ENCODE measurements around the gene AFF3.
A peak's percentile ranks its signal among the peaks of the same experiment; 100 is the strongest.
"Not testable (repeated sequence)": the region's sequence is repeated elsewhere in the genome, so short reads cannot be mapped to it uniquely, and the experiment has no call there.

The AFF3 gene

DNA sequence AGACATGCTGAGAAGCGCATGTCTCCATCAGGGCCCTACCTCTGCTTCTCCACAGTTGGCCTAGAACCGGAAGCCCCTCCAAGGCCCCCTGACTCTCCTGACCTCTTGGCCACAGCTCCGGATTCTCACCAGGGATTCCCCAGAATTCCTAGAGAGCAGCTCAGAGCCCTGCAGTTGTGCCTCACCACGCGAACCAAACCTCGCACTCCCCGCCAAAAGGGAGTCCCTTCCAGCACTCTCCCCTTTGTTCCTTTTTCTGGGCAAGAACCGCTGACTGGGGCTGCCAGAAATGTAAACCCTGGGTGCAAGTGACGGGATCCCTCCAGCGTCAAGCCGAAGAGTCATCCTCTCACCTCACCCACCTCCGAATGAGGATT, 36.7 kb downstream of the AFF3 start:
- DNase-seq: no peak

DNA sequence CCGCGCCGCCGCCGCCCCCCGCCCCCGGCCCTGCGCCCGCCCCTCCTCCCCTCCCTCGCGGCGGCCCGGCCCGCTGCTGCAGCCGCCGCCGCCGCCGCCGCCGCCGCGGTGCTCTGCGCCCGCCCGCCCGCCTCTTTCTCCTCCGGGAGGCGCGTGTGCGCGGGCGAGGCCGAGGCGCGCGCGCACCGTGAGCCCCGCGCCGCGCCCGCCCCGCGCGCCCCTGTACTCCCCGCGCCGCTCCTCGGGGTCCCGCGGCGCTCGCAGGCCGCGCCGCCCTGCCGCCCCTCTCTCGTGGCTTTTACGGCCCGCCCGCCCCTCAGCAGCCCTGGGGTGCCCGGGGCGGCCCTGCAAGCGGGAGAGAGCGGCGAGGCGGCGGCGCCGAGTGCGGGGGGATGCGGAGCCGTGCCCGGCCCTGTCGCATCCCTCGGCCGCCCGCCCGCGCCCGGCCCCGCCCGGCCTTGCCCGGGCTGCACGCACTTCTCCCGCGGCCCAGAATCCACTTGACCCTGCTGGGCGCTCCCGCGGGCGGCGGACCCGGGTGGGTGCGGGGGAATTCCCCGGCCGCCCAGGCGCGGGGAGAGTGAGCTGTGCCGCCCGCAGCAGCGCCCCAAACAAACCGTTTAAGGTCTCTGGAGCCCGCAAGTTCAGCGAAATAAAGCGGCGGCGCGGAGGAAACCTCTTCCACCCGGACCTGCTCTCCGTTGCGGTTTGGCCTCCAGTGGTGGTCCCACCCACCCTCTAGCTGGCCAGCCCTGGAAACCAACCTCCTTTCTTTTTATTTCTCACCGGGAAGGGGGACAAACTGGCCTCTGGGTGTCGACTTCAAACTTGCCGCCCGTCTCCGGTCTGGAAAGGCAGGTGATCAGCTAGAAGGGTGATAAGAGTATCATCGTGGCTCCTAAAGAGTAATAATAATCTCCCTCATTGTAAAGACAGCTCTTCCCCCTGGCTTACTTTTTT, 37.4 kb downstream of the AFF3 start:
- DNase-seq: peak; percentile 40

DNA sequence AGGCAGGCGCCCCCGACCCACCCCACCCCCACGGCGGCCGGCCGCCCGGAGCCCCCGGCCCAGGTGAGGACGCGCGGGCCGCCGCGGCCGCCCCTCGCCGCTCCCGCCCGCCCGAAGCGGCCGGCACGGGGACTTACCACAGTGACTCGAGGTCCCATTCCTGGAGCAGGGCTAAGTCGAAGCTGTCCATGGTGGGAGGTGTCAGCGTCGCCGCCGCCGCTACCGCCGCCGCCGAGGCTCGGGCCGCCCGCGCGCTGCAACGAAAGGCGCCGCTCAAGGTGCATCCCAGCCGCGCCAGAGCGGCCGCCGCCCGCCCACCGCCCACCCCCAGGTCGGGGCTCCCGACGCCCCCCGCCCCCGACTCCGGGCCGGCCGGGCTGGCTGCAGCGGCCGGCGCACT, 38.1 kb downstream of the AFF3 start:
- DNase-seq: not testable (repeated sequence)

DNA sequence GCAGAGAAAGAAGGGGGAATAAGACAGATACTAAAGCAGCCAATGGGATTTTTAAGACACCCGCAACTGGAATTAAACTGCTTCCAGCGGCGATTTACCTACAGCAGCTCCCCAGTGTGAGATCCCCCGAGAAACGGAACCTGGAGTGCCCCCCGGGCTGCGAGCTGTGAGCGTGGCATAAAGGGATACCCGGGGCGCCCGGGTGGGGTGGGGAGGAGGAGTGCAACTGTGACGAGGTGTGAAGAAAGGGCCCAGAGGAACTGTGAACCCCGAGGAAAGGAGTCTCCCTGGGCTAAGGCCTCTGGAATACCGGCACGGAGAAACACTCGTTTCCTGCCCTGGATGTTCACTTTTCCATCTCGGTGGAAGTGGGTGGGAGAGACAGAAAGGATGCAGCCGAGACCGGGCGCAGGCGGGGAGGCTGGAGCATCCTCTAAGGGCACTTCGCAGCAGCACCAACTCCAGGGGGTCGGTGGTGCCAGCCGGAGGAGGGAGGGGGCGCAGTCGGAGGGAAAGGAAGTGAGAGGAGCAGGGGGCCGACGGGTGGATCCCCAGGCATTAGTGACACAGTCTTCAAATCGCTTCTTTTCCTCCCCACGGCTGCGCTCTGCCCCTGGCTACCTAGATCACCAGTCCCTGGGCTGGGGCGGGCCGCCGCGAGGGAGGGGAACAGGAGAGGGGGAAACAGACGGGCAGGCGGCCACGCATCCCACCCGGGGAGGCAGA, 38.7 kb downstream of the AFF3 start:
- DNase-seq: not testable (repeated sequence)

DNA sequence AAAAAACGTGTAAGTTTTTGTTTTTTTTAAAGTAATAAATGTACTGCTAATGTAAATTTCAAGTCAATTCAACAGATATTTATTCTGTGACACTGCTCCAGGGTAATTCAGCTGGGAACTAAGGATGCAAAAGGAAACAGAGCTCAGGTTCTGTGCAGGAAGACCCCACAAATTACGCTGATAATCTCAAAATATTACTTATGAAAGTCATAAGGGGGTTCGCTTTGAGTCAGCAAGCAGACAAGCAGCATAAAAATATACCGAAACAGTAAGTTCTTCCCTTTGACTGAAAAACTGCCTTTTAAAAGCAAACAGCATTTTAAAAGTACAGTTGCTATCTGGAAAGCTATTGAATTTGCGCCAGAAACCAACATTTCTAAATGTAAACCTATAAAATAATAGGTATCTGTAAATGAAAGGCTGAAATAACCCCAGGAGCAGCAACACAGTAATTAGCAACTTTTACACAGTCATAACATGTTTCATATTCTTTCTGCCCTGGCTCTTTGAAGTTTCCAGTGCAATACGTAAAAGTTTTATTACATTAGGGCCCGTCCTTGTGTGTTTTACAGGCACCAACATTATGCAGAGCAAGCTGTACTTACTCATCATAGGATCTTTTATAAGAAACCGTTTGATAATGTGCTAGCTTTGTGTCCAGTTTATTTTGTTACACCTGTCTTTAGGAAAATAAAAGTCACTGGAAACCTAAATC, 39.8 kb downstream of the AFF3 start:
- DNase-seq: not testable (repeated sequence)

DNA sequence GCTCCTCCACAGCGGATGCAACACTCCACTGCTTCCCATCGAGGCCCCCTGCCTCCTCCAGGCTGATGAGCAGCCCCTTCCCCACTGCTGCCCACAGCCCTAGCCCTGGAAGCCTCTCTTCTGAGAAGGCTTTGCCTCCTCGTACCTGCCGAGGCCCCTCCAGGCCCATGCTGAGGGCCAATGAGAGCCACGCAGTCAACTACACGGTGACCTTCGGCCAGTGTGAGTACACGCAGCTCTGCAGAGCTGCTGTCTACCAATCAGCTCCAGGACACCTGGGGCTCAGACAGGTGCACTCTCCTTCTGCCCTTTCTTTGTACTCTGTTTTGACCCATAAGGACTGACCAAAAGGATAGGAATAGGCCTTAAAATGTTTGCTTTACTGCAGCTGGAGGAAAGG, 43.5 kb downstream of the AFF3 start:
- not testable (repeated sequence) for DNase-seq

DNA sequence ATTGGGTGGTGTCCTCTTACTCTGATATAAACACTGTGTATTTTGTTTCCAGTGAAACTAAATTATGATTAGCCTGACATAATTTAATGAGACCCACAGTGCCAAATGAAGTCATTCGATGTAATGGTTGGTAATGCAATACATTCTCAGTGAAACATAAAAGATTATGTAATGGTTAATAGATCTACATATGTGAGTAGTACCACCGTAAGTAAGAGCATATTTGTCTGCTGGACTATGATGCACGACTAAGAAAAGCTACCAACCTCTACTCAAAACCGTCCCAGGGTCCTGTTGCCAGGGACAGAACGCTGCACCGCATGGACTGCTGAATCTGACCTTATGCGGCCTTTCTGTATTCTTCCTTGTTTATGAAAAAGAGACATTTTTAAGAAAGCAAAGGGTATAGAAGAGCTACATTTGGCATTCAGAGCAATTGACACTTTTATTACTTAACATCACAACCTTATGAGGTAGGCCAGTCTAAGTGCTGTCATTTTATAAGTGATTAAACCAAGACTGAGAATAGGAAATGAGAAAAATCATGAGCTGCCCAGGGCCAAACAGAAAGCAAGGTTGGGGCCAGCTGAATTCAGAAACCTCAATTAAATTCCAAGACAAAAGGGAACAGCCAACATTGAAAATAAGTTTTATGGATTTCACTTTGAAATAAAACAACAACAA, 44.6 kb downstream of the AFF3 start:
- not testable (repeated sequence) for DNase-seq

DNA sequence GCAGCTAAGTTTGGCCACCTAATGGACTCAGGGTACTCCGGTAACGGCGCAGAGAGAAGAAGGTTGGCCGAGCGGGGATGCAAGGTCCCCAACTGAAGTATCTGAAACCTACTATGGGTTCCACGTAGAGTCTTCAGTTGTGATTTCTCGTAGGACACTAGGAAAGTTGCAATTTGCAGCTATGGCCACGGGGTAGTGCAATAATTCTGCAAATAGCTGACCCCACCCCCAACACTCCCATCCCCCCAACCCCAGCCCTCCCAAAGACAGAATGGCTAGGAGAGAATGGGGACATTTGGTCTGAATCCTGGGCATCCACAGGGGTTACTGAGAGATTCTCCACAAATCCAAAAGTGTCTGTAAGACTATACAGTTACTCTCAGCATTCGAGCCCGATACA, 46.5 kb downstream of the AFF3 start:
- DNase-seq: not testable (repeated sequence)

DNA sequence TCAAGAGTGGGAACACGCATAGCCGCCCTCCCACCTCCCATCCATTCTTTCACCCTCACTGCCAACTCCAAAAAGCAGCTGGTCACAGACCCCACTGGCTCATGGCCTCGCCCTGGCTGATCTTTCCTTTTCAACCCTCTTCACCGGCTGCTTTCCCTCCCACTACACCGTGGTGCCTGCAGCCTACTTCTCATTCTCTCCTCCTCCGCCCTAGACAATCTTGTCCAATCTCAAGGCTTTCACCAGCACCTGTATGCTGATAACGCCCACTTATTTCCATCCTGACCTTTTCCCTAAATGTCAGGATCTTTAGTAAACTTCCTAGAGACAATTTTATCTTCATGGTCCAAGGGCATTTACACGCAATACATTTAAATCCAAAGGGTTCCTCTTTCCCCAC, 50.6 kb downstream of the AFF3 start:
- not testable (repeated sequence) for DNase-seq

DNA sequence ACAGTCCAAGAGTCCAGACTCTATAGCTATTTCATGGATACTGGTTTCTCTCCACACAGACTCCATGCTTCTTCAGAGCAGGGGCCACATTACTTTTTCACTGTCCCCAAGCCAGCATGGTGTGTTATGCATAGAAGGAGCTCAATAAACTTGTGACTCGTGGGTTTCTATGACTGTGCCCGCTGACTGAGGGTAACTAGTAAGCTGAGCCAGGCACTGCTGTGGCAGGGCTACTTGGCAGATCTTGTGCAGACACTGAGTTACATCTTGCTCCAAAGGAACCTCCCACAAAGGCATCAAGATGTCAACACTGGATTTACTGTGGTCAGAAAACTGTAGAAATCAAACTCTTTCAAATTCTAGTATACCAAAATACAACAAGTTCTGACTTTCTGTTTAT, 56.6 kb downstream of the AFF3 start:
- DNase-seq: not testable (repeated sequence)

DNA sequence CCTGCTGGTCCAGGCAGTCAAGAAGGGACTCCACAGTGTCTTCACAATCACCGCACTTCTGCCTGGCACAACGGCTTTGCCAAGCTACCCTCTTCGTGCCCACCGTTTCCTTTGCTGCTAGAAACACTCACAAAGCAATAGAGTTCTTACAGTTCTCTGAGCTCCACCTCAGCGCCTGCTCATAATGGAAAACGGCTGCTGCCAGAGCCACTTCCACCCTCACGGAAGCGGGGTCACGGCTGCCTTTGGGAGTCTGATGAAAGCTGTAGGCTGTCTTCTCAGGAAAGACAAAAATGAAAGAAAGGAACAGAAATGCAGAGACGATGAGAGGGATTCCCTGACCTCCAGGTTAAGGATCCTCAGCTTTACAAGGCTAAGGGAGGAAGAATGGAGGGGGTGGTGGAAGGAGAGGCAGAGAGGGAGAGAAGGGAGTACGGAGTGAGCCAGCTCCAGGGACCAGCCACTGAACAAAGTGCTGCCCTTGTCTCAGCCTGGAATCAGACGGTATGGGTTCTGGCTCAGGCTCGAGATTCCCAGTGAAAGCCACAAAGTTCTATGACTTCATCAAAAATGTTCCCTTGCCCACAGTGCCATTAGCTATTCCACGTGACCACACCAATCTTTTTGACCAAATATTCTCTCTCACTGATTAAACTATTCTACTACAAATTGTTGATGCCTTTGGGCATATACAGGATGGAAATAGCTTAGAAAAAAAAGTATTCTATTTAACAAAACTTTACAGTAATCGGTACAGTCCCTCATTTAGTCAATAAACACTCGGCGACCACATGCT, 58.8 kb downstream of the AFF3 start:
- DNase-seq: peak; percentile 60

DNA sequence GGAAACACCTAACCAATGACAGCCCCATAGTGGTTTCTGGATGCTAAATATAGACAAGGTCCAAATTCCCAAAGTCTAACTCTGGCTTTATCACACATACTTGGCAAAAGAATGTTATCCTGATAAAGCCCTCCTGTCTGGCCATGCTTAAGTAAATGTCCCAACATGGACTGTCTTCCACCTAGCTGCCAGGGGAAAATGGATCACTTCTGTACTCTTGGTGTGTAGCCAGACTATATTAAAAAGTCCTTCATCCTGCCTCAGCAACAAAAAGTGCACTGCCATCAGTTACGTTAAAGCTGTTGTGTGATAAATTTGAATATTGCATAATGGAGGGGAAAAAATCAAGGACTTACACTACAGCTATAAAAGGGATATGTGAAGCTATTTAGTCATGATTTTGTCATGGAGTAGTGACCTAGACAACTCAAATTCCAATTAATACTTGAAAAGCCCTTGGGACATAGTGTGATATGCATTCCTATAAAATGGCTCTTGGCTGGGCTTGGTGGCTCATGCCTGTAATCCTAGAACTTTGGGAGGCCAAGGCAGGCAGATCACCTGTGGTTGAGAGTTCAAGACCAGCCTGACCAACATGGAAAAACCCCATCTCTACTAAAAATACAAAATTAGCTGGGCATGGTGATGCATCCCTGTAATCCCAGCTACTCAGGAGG, 60.0 kb downstream of the AFF3 start:
- DNase-seq: peak; percentile 57

DNA sequence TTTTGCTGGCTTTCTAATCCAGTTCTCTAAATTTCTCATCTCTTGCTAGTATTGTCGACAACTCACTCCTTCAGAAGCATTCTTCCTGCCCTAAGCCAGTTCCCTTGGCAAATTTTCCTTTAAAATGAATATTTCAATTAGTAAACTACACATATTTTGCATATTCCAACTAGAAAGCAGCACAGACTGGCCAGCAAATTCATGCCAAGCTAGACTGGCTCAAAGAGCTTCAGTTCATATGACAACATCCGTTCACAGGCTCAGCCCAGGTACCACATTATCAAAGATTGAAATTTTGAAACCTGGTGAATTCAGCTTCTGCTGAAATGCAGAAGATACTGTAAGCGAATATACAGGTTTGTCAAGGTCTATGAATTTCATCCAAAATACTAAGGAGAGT, 64.5 kb downstream of the AFF3 start:
- DNase-seq: no peak

DNA sequence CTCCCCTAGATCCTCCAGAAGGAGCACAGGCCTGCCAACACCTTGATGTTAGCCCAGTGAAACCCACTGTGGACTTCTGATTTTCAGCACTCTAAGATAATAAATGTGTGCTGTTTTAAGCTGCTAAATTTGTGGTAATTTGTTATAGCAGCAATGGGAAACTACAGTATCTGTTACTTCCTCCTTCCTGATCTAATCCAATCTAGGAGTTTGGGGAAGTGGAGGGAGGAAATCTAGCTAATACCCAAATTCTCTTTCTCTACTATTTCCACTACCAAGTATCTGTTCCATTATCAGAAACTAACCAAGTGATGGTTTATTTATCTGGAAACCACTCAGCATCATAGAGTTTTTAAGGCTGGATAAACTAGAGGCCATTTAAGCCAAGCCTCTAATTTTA, 64.9 kb downstream of the AFF3 start:
- DNase-seq: no peak

DNA sequence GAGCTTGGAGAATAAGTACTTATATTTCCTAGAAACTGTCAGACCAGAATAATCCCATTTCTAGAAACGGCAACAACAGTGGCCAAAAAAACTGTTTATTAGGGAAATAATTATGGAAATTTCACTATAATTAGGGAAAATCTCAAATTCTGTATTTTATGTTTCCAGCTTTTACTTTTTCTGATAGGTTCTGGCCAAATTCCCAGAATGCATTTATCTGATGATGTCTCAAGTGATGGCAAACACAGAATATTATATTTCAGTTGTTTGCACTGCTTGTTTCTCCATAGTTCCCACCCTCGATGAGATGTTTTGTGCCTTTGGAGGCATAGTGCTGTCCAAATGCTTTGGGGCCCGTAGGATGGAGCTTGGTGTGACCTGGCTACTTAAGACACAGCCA, 66.9 kb downstream of the AFF3 start:
- DNase-seq: no peak

DNA sequence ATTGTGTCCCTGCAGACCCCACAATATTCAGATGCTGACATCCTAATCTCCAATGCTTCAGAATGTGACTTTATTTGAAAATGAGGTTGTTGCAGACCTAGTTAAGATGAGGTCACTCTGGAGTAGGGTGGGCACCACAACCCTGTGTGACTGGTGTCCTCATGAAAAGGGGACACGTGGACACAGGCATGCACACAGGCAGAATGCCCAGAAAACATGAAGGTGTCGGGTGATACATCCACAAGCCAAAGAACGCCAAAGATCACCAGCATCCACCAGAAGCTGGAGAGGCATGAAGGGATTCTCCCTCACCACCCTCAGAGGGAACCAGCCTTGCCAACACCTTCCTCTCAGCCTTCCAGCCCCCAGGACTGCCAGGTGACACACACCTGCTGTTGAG, 69.3 kb downstream of the AFF3 start:
- no peak for DNase-seq

DNA sequence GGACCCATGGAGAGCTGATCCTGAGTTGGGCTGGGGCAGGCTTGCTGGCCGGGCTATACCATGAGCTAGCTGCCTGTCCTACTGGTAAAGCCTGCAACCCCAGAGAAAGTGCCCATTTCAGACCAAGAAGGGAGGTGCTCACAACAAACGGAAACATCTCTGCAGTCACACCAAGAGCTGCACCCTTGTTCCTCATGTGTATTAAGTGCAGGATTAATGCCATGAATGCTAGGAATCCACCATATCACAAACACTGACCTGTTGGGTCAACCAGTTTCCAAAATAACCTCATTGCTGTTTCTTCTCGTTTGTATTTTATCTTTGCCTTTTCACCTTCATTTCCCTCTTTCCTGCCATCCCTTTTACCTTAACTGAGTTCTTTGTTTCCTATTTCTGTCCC, 69.9 kb downstream of the AFF3 start:
- DNase-seq: no peak

DNA sequence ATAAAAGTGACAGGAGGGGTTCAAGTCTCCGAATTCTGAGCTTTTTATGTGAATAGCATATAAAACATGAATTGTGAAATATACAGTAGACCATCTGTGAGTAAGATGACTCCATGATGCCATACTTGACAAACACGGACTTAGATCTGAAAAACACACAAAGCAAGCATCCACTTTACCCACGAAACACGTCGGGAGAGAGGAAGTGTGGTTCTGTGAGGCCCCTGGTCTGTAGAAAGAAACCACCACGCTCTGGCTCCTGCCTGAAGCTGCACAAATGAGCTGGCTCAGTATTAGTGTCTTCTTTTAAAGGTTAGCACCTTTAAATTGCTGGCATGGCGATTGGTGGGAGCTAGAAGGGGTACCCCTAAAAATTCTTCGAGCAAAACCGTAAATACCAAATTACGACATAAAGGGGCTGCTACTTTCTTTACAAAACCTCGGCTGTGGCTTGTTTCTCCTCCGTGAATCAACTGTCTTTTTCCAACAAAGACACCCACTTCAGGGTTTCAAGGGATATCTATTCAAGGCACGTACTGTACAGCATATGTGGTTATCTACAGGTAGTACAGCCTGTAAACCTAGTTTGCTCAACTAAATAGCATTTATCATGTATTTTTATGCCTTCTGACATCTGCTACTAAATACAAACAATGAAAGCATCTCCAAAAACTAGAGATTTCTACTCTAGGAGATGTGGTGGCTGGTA, 70.9 kb downstream of the AFF3 start:
- DNase-seq: no peak

DNA sequence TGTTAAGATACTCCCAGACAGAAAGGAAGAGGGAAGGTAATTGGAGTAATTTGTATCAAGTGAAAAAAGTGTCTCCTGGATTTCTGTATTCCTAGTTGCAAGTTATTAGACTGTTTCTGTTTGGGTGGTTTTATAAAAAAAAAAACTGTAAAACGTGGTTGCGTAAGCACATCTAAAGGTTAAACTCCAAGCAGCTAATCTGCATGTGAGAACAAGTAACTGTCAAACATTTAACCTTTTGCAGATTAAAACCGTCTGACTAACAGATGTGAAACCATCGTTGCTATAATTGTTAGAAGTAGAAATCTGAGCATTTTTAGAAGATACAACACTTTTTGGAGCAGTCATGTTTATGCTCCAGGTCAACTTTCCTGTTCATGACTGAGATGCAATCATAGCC, 72.3 kb downstream of the AFF3 start:
- no peak for DNase-seq

DNA sequence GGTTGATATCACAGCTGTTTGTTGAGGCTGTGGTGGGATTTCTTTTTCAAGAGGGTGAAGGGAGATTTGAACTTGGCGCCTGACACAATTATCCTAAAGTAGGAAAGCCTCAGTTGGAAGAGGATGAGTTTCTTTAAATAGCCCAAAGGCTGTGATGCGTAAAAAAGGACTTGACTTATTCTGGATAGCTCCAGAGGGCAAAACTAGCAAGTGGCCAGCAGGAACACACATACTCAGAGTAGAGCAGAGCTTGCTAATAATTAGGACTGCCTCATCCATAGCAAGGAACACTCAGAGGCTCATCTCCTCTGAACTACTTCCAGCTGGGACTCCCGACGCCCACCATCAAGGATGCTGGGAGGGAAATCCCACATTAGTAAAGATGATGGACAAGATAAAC, 74.0 kb downstream of the AFF3 start:
- DNase-seq: no peak

DNA sequence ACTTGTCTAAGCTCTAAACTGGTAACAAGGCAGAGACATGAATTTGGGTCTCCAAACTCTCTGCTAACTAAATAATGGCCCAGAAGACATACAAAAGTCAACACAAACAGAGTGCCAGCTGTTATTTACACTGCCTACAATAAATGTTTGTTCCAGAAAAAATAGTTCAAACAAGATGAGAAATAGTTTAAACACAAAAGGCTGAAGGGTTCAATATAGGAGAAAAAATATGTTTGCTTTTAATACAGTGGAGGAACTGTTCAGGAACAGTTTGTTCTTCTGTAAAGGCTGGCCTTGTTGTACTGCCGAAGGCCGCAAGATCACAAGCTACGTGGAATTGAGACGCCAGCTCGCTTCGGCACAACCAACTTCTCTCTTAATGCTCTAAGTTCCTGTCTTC, 74.6 kb downstream of the AFF3 start:
- DNase-seq: no peak
